HG02981 (cell line): ENCODE measurements around the gene PPTC7.
"Not testable (repeated sequence)": the region's sequence is repeated elsewhere in the genome, so short reads cannot be mapped to it uniquely, and the experiment has no call there.

Source experiments
- ATAC-seq: cut with Tn5 transposase; IDR thresholded peaks from one replicate; pipeline ENCODE4 v1.9.1; 2021; ENCODE audit warnings: mild to moderate bottlenecking, moderate library complexity; ENCODE audit not compliant: unreplicated experiment

The PPTC7 gene

GRCh38 chr12:110583137-110584059, at the start of gene PPTC7:
Gene PPTC7 (minus strand): TSS chr12:110583318. CDS start chr12:110583031, 287 bp downstream.
- ATAC-seq: peak; percentile 81

- ATAC-seq: no peak
Measured at GRCh38 chr12:110627500-110628195, 44.5 kb upstream of the PPTC7 start.

- no peak for ATAC-seq
Measured at GRCh38 chr12:110622582-110622981, 39.5 kb upstream of the PPTC7 start.

- peak; percentile 55 for ATAC-seq
Measured at GRCh38 chr12:110619534-110619953, 36.4 kb upstream of the PPTC7 start.

GRCh38 chr12:110616471-110617115, 33.5 kb upstream of the PPTC7 start:
- ATAC-seq: no peak

GRCh38 chr12:110615171-110615570, 32.1 kb upstream of the PPTC7 start:
- ATAC-seq: no peak

- peak; percentile 94 for ATAC-seq
Measured at GRCh38 chr12:110613771-110614684, 30.9 kb upstream of the PPTC7 start, which contains the start of gene TCTN1. Gene TCTN1 (plus strand): TSS chr12:110614129. CDS start chr12:110614183, 54 bp downstream.

GRCh38 chr12:110613071-110613770, 30.1 kb upstream of the PPTC7 start:
- no peak for ATAC-seq

GRCh38 chr12:110606253-110606611, 23.1 kb upstream of the PPTC7 start:
- ATAC-seq: no peak

- ATAC-seq: not testable (repeated sequence)
Measured at GRCh38 chr12:110602085-110602814, 19.1 kb upstream of the PPTC7 start.

GRCh38 chr12:110600254-110600653, 17.1 kb upstream of the PPTC7 start:
- no peak for ATAC-seq

GRCh38 chr12:110599334-110599733, 16.2 kb upstream of the PPTC7 start:
- no peak for ATAC-seq

- no peak for ATAC-seq
Measured at GRCh38 chr12:110597885-110598284, 14.8 kb upstream of the PPTC7 start.

- not testable (repeated sequence) for ATAC-seq
Measured at GRCh38 chr12:110592919-110593318, 9.8 kb upstream of the PPTC7 start.

- ATAC-seq: no peak
Measured at GRCh38 chr12:110592078-110592477, 9.0 kb upstream of the PPTC7 start.

GRCh38 chr12:110591451-110592051, 8.4 kb upstream of the PPTC7 start:
- ATAC-seq: no peak

- peak; percentile 79 for ATAC-seq
Measured at GRCh38 chr12:110590806-110591326, 7.7 kb upstream of the PPTC7 start.

GRCh38 chr12:110590059-110590458, 6.9 kb upstream of the PPTC7 start:
- no peak for ATAC-seq
